ENCODE measurements around the gene DSC3. TPM values are rescaled to one million over a fixed set of nuclear protein-coding genes. Genes with fewer than 3 reads are reported as not detected.

The DSC3 gene
- total RNA-seq: 67.4 TPM

DNA sequence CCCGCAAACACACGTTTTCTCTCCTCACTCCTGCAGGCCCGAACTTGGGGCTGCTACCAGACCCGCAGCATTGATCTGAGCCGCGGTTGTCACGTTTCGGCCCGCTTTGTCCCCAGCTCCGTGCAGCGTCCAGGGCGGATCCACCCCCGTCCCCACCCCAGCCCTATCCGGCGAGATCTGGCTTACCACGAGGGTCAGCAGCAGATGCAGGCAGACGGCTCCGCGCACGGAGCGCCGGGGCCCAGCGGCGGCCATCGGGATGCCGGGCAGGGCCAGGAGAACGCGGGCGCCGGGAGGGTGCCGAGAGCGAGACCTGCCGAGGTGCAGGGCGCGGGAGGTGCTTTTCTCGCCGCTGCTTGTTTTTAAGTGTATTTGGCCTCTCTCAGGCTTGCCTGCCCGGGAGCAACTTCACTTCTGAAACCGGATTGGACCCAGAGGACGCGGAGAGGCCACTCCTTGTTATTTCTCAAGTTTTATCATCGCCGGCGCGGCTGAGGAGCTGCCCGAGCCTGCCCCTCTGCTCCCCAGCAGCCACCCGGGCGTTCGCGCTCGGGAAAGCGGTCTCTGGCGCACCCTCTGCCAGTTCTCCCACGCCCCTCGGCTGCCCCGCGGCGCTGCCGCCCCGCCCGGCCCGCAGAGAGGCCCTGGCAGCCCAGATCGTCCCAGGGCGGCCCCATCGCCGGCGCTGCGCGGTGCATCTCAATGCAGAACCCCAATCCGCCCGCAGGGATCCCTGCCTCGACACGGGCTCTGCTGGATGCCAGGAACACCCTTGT is at the start of gene DSC3:
DSC3 (minus strand) TSS at position 337 of the 776 bp plus-strand sequence; CDS start at position 255, 82 bp downstream.
- peak; percentile 59 for DNase-seq

- DNase-seq: no peak
Observed at GRCh38 chr18:31091350-31091749, 48.8 kb upstream of the DSC3 start.

- no peak for DNase-seq
Observed at GRCh38 chr18:31088532-31088931, 46.0 kb upstream of the DSC3 start.

DNA sequence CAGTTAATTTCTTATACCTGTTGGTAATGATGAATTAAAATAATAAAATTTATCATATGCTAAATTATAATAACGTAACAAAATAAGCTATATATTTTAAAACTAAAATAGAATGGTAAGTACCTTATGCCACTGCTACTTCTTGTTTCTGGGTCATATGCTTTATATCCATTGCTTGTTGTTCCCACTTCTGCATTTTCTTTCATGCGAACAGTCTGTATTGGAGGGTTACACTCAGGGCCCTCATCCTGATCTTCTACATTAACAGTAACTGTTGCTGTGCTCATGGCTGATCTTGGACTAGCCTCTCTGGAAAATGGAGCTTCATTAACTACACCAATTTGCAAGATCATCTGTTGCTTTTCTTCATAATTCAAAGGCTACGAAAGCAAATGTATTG is 37.4 kb upstream of the DSC3 start:
- DNase-seq: no peak

- no peak for DNase-seq
Observed at GRCh38 chr18:31077878-31078277, 35.3 kb upstream of the DSC3 start.

DNA sequence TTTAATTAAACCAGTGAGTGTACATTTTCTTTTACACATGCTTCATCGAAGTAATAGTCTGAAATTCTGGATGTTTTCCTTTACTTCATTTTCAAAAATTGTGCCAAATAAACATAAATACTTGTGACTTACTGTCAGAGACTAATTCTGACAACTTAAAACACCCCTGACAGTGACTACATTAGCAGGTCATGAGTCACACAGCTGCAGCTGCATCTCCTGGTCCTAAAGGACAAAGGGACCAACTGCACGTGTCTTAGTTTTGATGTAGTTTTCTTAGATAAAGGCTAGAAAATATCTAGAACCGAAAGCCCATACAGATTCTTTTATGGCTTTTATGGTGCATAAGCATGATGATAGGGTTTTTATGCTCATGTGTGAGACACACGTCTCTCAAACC is 29.6 kb upstream of the DSC3 start:
- DNase-seq: no peak

DNA sequence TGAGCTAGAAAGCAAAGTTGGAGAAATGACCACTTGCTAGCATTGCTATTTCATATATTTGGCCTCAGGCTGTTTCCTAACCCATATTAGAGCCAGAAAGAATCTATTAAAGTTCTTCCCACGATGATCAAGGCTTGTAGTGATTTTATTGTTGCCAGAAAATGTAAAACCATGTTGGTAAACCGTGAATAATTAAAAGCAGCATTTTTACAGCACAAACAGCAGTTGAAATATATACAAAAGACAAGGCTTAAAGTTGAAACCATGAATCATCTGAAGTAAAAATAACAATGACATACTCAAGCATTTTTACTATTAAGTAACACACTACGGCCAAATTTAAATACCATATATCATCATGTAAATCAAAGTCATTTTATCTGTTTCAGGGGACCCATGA is 27.7 kb upstream of the DSC3 start:
- no peak for DNase-seq

DNA sequence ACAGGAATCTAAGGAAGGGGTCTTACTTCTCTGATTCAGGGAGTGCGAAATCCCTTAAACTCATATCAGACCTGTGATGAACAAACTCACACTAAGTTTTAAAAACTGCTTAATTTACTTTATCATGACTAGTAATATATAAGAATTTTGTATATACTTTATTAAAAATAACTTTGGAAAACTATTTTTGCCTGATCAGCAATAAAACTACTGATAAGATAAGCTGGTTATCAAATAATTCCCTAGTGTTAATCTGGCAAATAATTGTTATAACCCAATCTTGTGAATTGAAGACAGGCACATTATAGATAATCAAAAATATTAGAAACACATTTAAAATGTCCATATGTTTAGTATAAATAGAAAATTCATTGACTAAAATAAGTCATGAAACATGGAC is 23.7 kb upstream of the DSC3 start:
- DNase-seq: no peak

GRCh38 chr18:31065036-31065773 is 22.7 kb upstream of the DSC3 start:
- no peak for DNase-seq

GRCh38 chr18:31064130-31064529 is 21.6 kb upstream of the DSC3 start:
- DNase-seq: no peak

DNA sequence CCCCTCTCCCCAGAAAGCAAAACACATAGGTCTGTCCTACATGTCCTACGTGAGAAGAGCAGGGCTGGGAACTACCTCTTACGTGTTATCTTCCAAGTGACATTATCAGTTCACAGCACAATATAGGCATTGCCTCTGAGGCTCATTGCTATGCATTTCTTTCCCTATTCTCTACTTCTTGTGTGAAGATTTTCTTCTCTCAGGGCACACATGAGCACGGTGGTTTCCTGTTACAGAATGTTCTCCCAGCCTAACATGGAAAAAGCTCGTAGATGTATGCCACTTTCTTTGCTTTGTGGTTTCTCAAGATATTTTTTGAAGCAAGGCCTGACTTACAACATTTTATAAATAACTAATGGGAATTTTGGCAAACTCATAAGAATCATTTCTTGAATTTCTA is 19.4 kb upstream of the DSC3 start:
- DNase-seq: no peak

- no peak for DNase-seq
Observed at GRCh38 chr18:31058897-31059296, 16.4 kb upstream of the DSC3 start.

GRCh38 chr18:31057917-31058316 is 15.4 kb upstream of the DSC3 start:
- DNase-seq: no peak

DNA sequence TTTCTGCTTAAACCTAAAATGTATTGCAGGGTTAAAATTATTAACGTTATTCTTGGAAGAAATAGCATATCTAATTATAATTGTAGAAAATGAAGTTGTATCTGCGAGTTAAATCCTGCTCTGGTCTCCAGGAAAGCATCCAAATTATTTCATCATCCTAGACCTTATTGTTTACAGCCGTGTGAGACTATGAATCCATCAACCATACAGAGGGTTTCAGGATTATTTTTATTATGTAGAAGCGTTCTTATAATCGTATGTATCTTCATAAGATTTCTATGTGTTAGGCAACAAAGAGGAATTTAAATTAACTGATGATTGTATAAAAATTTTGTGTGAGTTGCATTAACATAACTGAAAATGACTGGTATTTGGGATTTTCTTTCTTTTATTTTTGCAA is 14.5 kb upstream of the DSC3 start:
- no peak for DNase-seq

DNA sequence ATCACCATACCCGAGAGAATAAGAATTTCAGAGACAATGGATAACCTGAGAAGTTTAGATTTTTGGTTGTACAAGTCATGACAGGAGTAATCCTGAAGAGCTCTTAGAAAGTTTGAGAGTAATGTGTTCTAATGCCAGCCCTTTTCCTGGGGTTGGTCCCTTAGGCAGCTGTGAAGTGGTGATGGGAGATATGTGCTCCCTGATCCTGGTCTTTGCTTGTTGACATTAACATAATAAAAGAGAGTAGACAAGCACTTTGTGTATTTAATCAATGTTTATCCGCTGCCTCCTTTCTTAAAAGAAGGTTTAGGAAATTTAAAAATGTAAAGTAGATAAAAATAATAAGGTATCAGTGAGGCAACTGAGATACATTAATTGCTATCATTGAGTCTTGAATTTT is 13.8 kb upstream of the DSC3 start:
- no peak for DNase-seq

GRCh38 chr18:31050635-31051034 is 8.1 kb upstream of the DSC3 start:
- no peak for DNase-seq

GRCh38 chr18:31049189-31049588 is 6.6 kb upstream of the DSC3 start:
- peak; percentile 32 for DNase-seq

DNA sequence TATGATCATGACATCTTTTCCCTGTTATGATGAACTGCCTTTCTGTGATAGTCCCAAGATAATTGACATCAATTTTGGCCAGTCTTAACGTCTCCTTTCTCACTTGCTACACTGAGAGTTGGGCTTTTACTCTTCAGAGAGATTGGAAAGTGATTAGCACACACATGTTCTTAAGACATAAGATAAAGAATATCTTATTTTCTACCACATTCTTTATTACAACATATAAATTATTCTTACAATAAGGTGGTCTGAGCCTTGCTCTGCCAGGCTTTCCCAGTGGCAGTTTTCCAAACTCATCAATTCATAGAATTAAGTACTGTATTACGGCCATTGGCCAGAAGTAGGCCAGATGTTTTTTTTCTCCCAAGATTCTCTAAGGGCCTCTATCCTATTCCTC is 5.7 kb upstream of the DSC3 start:
- no peak for DNase-seq

- no peak for DNase-seq
Observed at GRCh38 chr18:31046916-31047315, 4.4 kb upstream of the DSC3 start.

GRCh38 chr18:31045599-31045998 is 3.1 kb upstream of the DSC3 start:
- DNase-seq: no peak

- DNase-seq: no peak
Observed at GRCh38 chr18:31044926-31045325, 2.4 kb upstream of the DSC3 start.

GRCh38 chr18:31043709-31044108 is 1.2 kb upstream of the DSC3 start:
- DNase-seq: no peak

DNA sequence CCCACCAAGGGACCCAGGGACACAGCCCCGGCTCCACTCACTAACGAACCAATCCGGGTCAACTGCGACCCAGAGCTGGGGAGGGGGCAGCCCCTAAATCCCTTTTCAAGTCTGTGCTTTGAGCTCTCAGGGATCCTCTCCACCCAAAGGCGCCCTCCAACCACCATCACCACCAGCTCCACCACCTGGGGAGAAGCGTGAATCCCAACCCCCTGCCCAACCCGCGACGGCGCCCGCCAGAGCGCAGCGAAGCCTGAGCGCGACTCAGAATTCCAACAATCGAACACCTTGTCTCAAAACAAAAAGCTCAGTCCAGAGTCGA is 497 bp downstream of the DSC3 start:
- no peak for DNase-seq

All from tongue (tissue), 2 donors.